PC-9 (cell line): ENCODE results near the gene SHCBP1. TPM values are rescaled to one million over a fixed set of nuclear protein-coding genes. Genes with fewer than 3 reads are reported as not detected.
A peak's percentile ranks its signal among the peaks of the same experiment; 100 is the strongest.

Experiments
- Bru-seq: library from RNA; stranded (reverse); fragments of 400-500 nt; gene quantifications from one replicate; lab custom pipeline; 2021; lab: Mats Ljungman, UMichigan
- BruChase-seq, 2 experiments: library from RNA; stranded (reverse); fragments of 400-500 nt; gene quantifications; one replicate each; lab custom pipeline; 2021; lab: Mats Ljungman, UMichigan
- BruUV-seq: library from RNA; stranded (reverse); fragments of 400-500 nt; replicated peaks from 2 replicates; lab custom pipeline; 2021; lab: Mats Ljungman, UMichigan
- CTCF ChIA-PET: fragments of 300-600 bp; sonication (Branson Sonifier 250); formaldehyde crosslinking; loops from one replicate; lab custom pipeline; 2022; ENCODE audit warnings: antibody characterized with exemption; lab: Charles Lee
- POLR2A ChIA-PET: fragments of 300-600 bp; sonication (Branson Sonifier 250); formaldehyde crosslinking; loops from one replicate; lab custom pipeline; 2022; ENCODE audit warnings: antibody characterized with exemption; ENCODE audit not compliant: unreplicated experiment; lab: Charles Lee
- DNase-seq, 2 experiments: peaks; one replicate each; pipeline versions ENCODE4 v3.0.0 to v3.0.0-alpha.2; 2015 to 2022; ENCODE audit warnings: mixed read lengths in 1 of 2
- H2AFZ ChIP-seq: fragments of 200-600 bp; sonication (generic); 2 replicates; pipeline ENCODE4 v1.8.1; 2017; ENCODE audit warnings: antibody characterized with exemption
- H3F3A ChIP-seq: fragments of 200-600 bp; sonication (generic); 2 replicates; pipeline ENCODE4 v1.8.1; 2017; ENCODE audit warnings: antibody characterized with exemption, mild to moderate bottlenecking, low read depth; ENCODE audit not compliant: insufficient read depth
- H3K27ac ChIP-seq: fragments of 200-600 bp; sonication (generic); 2 replicates; pipeline ENCODE4 v1.6.1; 2016; ENCODE audit warnings: mixed run types
- H3K27me3 ChIP-seq: fragments of 200-600 bp; sonication (generic); 2 replicates; pipeline ENCODE4 v1.6.1; 2016; ENCODE audit warnings: low read depth, mixed run types; ENCODE audit not compliant: insufficient read depth
- H3K36me3 ChIP-seq: fragments of 200-600 bp; sonication (generic); 2 replicates; pipeline ENCODE4 v1.6.1; 2016; ENCODE audit warnings: low read depth, mixed run types
- H3K4me1 ChIP-seq: fragments of 200-600 bp; sonication (generic); replicated peaks from 2 replicates; pipeline ENCODE4 v1.6.1; 2016; ENCODE audit warnings: mixed run types; ENCODE audit not compliant: insufficient read depth
- H3K4me2 ChIP-seq: fragments of 200-600 bp; sonication (generic); 2 replicates; pipeline ENCODE4 v1.6.1; 2017; ENCODE audit warnings: mixed run types
- H3K4me3 ChIP-seq: fragments of 200-600 bp; sonication (generic); 2 replicates; pipeline ENCODE4 v1.6.1; 2016; ENCODE audit warnings: mixed run types
- H3K79me2 ChIP-seq: fragments of 200-600 bp; sonication (generic); 2 replicates; pipeline ENCODE4 v1.6.1; 2017; ENCODE audit warnings: low read depth, mixed run types
- H3K9me2 ChIP-seq: fragments of 200-600 bp; sonication (generic); 2 replicates; pipeline ENCODE4 v1.8.1; 2017; ENCODE audit warnings: mild to moderate bottlenecking; ENCODE audit not compliant: insufficient read depth
- H3K9me3 ChIP-seq: fragments of 200-600 bp; sonication (generic); 2 replicates; pipeline ENCODE4 v1.8.1; 2016; ENCODE audit warnings: low read depth; ENCODE audit not compliant: insufficient read depth
- H4K20me1 ChIP-seq: fragments of 200-600 bp; sonication (generic); 2 replicates; pipeline ENCODE4 v1.8.1; 2017; ENCODE audit not compliant: insufficient read depth
- CTCF ChIP-seq: fragments of 200-600 bp; sonication (generic); conservative IDR thresholded peaks from 2 replicates; pipeline ENCODE4 v1.6.1; 2017; ENCODE audit warnings: mixed run types, antibody characterized with exemption, mild to moderate bottlenecking, moderate library complexity
- EZH2 ChIP-seq: fragments of 200-600 bp; sonication (generic); IDR thresholded peaks from 2 replicates; pipeline ENCODE4 v1.8.0; 2017; ENCODE audit warnings: antibody characterized with exemption, low read depth
- intact Hi-C: fragments of 100-400 bp; cut with micrococcal nuclease; formaldehyde crosslinking; loops from one replicate; pipeline ENCODE4 v1.10.0; 2022; ENCODE audit not compliant: unreplicated experiment
- long read RNA-seq: library from polyadenylated mRNA; stranded (forward); transcript quantifications from one replicate; pipeline ENCODE4 v2.0.0, GENCODE V29; 2022
- total RNA-seq: library from RNA; stranded (reverse); gene quantifications from 2 replicates; pipeline ENCODE4 v1.2.3, GENCODE V29; 2021

SHCBP1 gene
- total RNA-seq (17.4 and 19.3 TPM in 2 replicates), Bru-seq, nascent RNA (percentile 81 among the genes with signal in this experiment), BruChase-seq, experiment 1, labeled RNA remaining after a 2-hour chase (percentile 61 among the genes with signal in this experiment), BruChase-seq, experiment 2, labeled RNA remaining after a 6-hour chase (percentile 75 among the genes with signal in this experiment)
- long read RNA-seq, transcript SHCBP1-201 (13 exons, 3,461 nt), result major isoform, 39 of 47 reads
- long read RNA-seq, partial matches to known transcripts, result 1 of 47 reads
- long read RNA-seq, other reads (novel, unspliced or antisense), result 4 of 47 reads

GRCh38 chr16:46621006-46621933, at the start of gene SHCBP1:
SHCBP1 (minus strand) TSS chr16:46621379; CDS start chr16:46621359, 20 bp downstream.
- ChIA-PET CTCF (no interaction called here), POLR2A (no interaction called here)
- 0 out of 2 replicates have a peak, but pooled peaks cover under 1% of the 10 kb centered on the region for H3K36me3 ChIP-seq
- DNase-seq, result peak; percentile 76 to 78
- H3K4me1 ChIP-seq, result peaks cover 11% of the 10 kb centered on the region; the same call in 1 of the 2 replicates
- H3K27me3 ChIP-seq, result no peaks in the 10 kb centered on the region
- H3K4me3 ChIP-seq, result peak within 1 kb of the TSS; percentile 72
- no TSS peak for BruUV-seq
- H3K9me3 ChIP-seq, result no peaks in the 10 kb centered on the region
- TF ChIP-seq CTCF, result no peak
- H3K27ac ChIP-seq, result no peak within 1 kb of the TSS
- intact Hi-C loops, result no loop called here
- peak within 1 kb of the TSS; percentile 79 for H3K4me2 ChIP-seq
- H4K20me1 ChIP-seq, result no peaks in the 10 kb centered on the region
- no peaks in the 10 kb centered on the region for H3K9me2 ChIP-seq
- no peaks in the 10 kb centered on the region for H3F3A ChIP-seq
- peaks cover 9% of the 10 kb centered on the region; the same call in 1 of the 2 replicates for H3K79me2 ChIP-seq
- peak within 1 kb of the TSS; percentile 84 for H2AFZ ChIP-seq

DNA sequence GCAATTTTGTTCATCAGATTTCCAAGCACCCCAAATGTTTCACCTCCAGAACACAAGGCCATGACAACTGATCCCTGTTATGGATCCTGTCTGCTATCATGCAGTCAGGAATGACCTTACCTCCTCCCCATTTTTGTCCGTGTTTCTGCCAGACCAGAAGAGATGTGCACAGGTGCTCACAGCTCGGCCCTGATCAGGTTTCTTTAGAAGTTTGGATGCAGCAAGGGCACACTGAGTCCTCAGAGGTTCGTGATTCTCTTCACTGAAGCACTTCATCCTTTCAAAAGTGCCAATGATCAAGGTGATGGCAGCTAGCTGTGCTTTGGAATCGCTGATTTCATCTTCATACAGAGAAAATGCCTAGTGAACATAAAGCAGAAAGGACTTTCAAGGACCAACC, 40.9 kb upstream of the SHCBP1 start:
- intact Hi-C loops, result no loop called here
- ChIA-PET POLR2A (no interaction called here), CTCF (no interaction called here)
- no peaks in the 10 kb centered on the region for H3K9me3 ChIP-seq
- peaks cover 12% of the 10 kb centered on the region for H3K36me3 ChIP-seq
- TF ChIP-seq CTCF, result no peak
- TF ChIP-seq EZH2, result no peak
- no peak overlapping the region for H2AFZ ChIP-seq
- no peak overlapping the region for H3K4me3 ChIP-seq
- BruUV-seq, result no TSS peak
- 0 out of 2 replicates have a peak, but pooled peaks cover 3% of the 10 kb centered on the region for H4K20me1 ChIP-seq
- H3F3A ChIP-seq, result no peaks in the 10 kb centered on the region
- no peaks in the 10 kb centered on the region for H3K4me1 ChIP-seq
- H3K79me2 ChIP-seq, result no peaks in the 10 kb centered on the region
- H3K9me2 ChIP-seq, result no peaks in the 10 kb centered on the region
- H3K27me3 ChIP-seq, result no peaks in the 10 kb centered on the region
- H3K27ac ChIP-seq, result no peak overlapping the region
- H3K4me2 ChIP-seq, result no peak overlapping the region
- DNase-seq, result no peak

- intact Hi-C loops, result no loop called here
- Histone ChIP-seq H3K9me2 (no peaks in the 10 kb centered on the region), H2AFZ (no peak overlapping the region), H3F3A (no peaks in the 10 kb centered on the region), H3K27ac (no peak overlapping the region), H4K20me1 (0 out of 2 replicates have a peak, but pooled peaks cover 3% of the 10 kb centered on the region), H3K4me3 (no peak overlapping the region), H3K79me2 (no peaks in the 10 kb centered on the region), H3K9me3 (no peaks in the 10 kb centered on the region), H3K4me1 (no peaks in the 10 kb centered on the region), H3K27me3 (no peaks in the 10 kb centered on the region), H3K36me3 (peaks cover 12% of the 10 kb centered on the region), H3K4me2 (no peak overlapping the region)
- ChIA-PET POLR2A (no interaction called here), CTCF (no interaction called here)
- TF ChIP-seq EZH2 (no peak), CTCF (no peak)
- DNase-seq, result no peak
- BruUV-seq, result no TSS peak
These were observed 37.7 kb upstream of the SHCBP1 start for GRCh38 chr16:46658925-46659324.
